GM19328 (cell line): ENCODE measurements around the gene TCHHL1.
"Not testable (repeated sequence)": the region's sequence is repeated elsewhere in the genome, so short reads cannot be mapped to it uniquely, and the experiment has no call there.

Experiments
- ATAC-seq: cut with Tn5 transposase; IDR thresholded peaks from one replicate; pipeline ENCODE4 v1.9.1; 2021; ENCODE audit warnings: mild to moderate bottlenecking, moderate library complexity; ENCODE audit not compliant: unreplicated experiment

Gene TCHHL1

GRCh38 chr1:152096931-152097330, 8.1 kb upstream of the TCHHL1 start:
- ATAC-seq, result no peak

- ATAC-seq, result no peak
Observed at GRCh38 chr1:152086760-152087159, 2.1 kb downstream of the TCHHL1 start.

- ATAC-seq, result no peak
Observed at GRCh38 chr1:152084853-152085252, 4.0 kb downstream of the TCHHL1 start.

- not testable (repeated sequence) for ATAC-seq
Observed at GRCh38 chr1:152081026-152081425, 7.8 kb downstream of the TCHHL1 start.

GRCh38 chr1:152080494-152080893, 8.4 kb downstream of the TCHHL1 start:
- not testable (repeated sequence) for ATAC-seq

GRCh38 chr1:152078831-152079441, 9.9 kb downstream of the TCHHL1 start:
- ATAC-seq, result no peak

- ATAC-seq, result no peak
Observed at GRCh38 chr1:152072311-152072710, 16.6 kb downstream of the TCHHL1 start.

GRCh38 chr1:152071123-152071522, 17.7 kb downstream of the TCHHL1 start:
- no peak for ATAC-seq

- no peak for ATAC-seq
Observed at GRCh38 chr1:152067929-152068328, 20.9 kb downstream of the TCHHL1 start.

- no peak for ATAC-seq
Observed at GRCh38 chr1:152067150-152067549, 21.7 kb downstream of the TCHHL1 start.

- ATAC-seq, result no peak
Observed at GRCh38 chr1:152061952-152062351, 26.9 kb downstream of the TCHHL1 start.

- no peak for ATAC-seq
Observed at GRCh38 chr1:152053375-152053774, 35.5 kb downstream of the TCHHL1 start.

GRCh38 chr1:152052606-152053005, 36.3 kb downstream of the TCHHL1 start:
- no peak for ATAC-seq

GRCh38 chr1:152050886-152051675, 37.8 kb downstream of the TCHHL1 start:
- no peak for ATAC-seq

GRCh38 chr1:152049291-152050083, 39.4 kb downstream of the TCHHL1 start:
- no peak for ATAC-seq

- ATAC-seq, result no peak
Observed at GRCh38 chr1:152048416-152049009, 40.4 kb downstream of the TCHHL1 start.

GRCh38 chr1:152047730-152048415, 41.0 kb downstream of the TCHHL1 start:
- peak; percentile 93 for ATAC-seq

- ATAC-seq, result no peak
Observed at GRCh38 chr1:152047413-152047729, 41.5 kb downstream of the TCHHL1 start.

- ATAC-seq, result no peak
Observed at GRCh38 chr1:152044386-152044785, 44.5 kb downstream of the TCHHL1 start.

GRCh38 chr1:152043870-152044269, 45.0 kb downstream of the TCHHL1 start:
- ATAC-seq, result no peak

- ATAC-seq, result no peak
Observed at GRCh38 chr1:152042030-152042429, 46.8 kb downstream of the TCHHL1 start.
